ENCODE results near the gene SLC34A3.

The SLC34A3 gene

DNA sequence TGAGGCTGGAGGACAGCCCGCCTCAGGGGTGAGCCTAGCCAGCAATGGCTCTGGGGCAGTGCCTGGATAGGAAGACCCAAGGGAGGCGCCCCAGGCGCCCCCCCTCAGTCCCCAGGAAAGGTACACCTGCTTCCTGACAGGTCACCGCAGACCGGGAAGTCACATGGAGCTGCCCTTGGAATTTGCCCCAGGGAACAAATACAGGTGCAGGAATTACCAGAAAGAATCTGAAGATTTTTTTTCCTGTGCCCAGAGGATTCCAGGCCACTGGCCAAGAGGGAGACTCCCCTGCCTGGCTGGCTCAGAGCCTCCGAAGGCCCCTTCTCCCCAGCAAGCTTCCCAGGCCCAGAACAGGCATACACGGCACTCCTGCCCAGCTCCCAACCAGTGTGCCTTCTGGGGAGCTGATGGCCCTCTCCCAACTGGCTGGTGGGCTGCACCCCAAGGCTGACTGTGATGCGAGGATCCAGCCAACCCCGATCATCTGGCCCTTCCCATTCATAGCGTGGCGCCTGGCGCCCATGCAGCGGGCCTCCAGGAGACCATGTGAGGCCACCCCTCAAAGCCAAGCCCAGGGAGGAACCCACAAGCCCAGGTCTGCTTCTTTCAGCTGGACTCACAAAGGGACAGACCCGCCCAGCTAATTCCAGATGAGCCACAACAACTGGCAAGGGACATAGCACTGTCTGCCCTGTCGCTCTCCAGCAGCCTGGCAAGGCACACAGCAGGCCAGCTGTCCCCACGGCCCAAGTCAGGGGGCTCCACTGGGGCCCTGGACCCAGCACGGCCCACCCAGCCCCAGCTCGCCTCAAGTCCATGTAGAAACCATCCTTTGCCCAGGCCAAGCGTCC lies 32.4 kb upstream of the SLC34A3 start:
- DNase-seq: no peak

DNA sequence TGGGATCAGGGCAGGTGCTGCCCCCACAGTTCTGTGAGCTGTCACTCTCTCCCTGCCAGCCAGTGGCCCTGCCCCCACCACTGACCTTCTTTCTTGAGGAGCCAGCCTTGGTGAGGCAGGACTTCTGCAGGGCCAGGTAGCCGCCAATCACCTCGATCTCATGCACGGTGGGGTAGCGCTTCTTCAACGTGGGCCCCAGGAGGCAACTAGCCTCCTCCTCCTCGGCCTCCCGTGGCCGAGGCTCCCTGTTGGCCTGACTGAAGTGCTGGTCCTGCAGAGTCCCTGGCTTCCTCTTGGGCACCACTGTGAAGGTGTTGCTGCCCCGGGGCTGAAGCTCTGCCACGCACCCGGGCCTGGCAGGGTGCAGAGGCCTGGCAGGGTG lies 31.8 kb upstream of the SLC34A3 start:
- no peak for DNase-seq

DNA sequence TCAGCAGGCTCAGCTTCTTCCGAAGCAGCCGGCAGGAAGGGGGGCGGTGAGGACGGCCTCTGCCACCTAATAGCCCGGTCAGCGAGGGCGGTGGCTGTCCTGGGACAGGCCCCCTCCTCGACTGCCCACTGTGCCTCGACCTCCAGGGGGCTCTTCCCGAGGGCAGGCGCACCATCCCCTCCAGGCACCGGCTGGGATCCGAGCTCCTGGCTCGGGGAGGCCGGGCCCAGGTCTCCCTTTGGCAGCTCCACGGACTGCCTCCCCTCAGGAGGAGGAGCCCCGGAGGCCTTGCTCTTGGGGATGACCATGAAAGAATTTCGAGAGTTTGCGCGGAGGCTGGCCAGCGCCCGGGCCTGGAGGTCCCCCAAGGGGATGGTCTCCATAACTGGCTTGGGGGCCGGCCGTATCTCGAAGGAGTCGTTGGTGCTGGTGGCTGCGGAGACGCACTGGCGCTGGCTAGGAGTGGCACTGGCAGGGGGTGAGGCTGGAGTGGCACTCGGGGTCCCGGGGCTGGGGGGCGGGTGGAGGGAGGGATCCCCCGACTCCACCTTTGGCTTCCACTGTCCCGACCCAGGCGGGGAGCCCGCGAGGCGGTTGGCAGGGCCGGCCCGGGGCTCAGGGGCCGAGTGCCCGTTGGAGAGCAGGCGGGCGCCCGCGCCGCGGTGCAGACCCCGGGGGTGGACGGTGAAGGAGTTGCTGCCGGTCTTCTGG lies 31.1 kb upstream of the SLC34A3 start:
- no peak for DNase-seq

- peak; percentile 98 to 99 for DNase-seq
These were observed 30.1 kb upstream of the SLC34A3 start, which contains the start of gene TPRN for GRCh38 chr9:137200311-137201204. TSS of gene TPRN (minus strand) at chr9:137200741. CDS start at chr9:137200711, 30 bp downstream.

GRCh38 chr9:137201205-137201868 lies 29.4 kb upstream of the SLC34A3 start:
- DNase-seq: no peak

- no peak for DNase-seq
These were observed 27.7 kb upstream of the SLC34A3 start for GRCh38 chr9:137202966-137203365.

- DNase-seq: no peak
These were observed 26.0 kb upstream of the SLC34A3 start for GRCh38 chr9:137204731-137205125.

- DNase-seq: peak; percentile 73 to 90
These were observed 25.3 kb upstream of the SLC34A3 start, which contains the start of the genes NDOR1 and TMEM203 for GRCh38 chr9:137205126-137206069. TSS of gene NDOR1 (plus strand) at chr9:137205700. CDS start at chr9:137205778, 78 bp downstream. TSS of gene TMEM203 (minus strand) at chr9:137205648. CDS start at chr9:137205414, 234 bp downstream.

- no peak for DNase-seq
These were observed 24.1 kb upstream of the SLC34A3 start for GRCh38 chr9:137206602-137207001.

DNA sequence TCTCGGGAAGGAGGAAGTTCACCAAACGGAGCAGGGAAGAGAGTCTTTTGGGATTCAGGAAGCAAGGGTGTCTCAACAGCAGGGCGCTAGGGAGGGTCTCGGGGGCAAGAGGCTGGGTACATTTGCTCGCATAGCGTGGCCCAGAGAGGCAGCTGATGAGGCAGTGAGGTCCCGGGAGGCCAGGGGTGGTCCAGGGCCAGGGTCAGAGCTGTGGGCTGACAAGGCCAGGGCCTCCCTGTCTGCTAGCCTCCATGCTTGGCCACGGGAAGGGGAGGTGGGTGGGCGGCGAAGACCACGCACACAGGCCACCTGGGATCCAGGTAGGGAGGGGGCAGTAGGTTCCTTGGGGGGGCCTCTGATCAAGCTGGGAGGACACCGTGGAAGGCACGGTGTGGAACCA lies 19.2 kb upstream of the SLC34A3 start:
- DNase-seq: no peak

- no peak for DNase-seq
These were observed 18.2 kb upstream of the SLC34A3 start for GRCh38 chr9:137212520-137212919.

DNA sequence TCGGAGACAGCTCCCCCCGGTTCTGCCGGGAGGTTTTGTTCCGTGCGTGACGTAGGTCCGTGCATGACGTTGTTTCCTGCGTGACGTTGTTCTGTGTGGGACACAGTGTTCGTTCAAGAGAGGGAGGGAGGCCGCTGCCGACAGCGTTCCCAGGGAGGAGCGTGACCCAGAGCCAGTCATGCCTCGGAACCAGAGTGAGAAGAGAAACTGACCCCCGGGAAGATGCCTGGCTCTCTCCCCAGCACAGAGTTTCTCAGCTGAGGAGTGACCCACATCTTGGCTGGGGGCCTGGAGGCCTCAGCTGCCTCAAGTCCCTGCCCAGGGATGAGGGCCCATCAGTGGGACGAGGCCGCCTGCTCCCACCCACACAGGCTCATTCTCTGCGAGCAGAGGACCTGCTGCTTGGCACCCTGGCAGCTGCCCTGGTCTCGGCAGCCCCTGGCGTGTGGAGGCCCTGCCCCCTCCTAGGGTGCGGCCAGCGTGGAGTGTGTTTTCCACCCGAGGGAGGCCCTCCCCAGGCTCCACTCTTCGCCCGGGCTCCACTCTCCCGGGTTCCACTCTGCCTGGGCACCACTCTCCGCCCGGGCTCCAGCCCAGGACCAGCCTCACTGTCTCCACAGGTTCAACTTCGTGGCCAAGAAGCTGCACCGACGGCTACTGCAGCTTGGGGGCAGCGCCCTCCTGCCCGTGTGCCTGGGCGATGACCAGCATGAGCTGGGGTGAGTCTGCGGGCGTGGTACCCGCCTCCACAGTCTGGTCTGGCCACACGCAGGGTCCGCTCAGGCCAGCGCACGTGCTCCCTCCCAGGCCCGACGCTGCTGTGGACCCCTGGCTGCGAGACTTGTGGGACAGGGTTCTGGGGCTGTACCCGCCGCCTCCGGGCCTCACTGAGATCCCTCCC lies 17.3 kb upstream of the SLC34A3 start:
- no peak for DNase-seq

GRCh38 chr9:137214620-137215019 lies 16.1 kb upstream of the SLC34A3 start:
- DNase-seq: no peak

DNA sequence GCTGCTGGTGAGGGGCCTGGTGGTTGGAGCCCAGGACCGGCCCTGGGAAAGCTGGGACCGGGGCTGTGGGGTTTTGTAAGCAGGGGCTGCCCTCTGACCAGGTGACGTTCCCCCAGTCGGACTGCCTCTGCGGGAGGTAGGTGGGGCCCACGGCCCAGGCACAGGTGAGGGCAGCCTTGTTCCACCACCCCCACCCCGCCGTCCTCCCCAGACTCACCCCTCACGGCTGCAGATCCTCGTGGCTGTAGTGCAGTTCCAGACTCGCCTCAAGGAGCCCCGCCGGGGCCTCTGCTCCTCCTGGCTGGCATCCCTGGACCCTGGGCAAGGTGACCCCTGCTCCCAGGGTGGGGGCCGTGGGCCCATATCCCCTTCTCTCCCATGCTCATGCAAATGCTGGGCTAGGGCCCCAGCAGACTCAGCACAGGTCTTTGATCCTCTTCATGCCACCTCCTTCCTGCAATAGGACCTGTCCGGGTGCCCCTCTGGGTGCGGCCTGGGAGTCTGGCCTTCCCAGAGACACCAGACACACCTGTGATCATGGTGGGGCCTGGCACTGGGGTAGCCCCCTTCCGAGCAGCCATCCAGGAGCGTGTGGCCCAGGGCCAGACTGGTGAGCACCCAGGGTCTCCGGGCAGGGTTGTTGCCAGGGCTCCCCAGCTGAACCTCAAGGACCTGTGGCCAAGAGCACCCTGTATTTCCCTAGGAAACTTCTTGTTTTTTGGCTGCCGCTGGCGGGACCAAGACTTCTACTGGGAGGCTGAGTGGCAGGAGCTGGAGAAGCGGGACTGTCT lies 15.3 kb upstream of the SLC34A3 start:
- DNase-seq: no peak

GRCh38 chr9:137216188-137216965 lies 14.3 kb upstream of the SLC34A3 start:
- DNase-seq: no peak

DNA sequence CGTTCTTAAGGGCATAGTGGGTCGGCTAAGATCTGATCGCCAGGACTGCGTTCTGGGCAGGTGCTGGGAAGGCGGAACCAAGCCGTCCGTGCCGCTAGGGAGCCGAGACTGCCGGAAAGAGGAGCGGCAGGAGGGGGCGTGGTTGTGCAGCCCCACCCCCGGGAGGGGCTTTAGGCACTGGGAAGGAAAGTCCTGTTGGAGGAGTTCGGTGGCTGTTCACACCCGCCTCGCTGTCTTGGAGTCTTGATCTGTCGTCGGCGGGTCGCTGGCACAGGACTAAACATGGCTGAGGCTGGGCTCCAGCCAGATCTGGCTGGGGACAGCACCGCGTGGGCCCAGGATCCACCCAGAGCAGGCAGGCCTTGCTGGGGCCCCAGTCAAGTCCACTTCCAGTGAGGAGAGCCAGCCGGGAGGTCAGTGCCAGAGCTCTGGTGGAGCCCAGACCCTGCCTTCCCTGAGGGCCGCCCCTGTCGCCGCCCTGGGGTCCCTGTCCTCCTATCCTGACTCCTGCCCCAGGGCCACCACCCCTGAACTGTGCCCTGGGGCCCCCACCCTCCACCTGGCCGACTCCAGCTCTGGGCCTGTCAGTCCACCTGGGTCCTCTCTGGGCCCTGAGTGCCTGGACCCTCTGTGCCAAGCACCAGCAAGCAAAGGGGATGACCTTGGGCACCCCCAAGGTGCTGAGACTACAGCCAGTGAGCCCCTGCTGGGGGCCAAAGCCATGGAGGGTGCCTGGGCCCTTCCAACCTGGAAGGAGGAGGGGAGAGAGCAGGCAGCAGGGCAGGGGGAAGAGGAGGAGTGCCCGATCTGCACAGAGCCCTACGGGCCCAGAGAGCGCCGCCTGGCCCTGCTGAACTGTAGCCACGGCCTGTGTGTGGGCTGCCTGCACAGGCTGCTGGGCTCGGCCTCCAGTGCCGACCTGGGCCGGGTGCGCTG lies 13.2 kb upstream of the SLC34A3 start:
- no peak for DNase-seq

GRCh38 chr9:137218212-137218753 lies 12.4 kb upstream of the SLC34A3 start:
- no peak for DNase-seq

Measured in hippocampal formation (tissue), 2 donors.